ENCODE measurements around the gene GPR137. TPM values are rescaled to one million over a fixed set of nuclear protein-coding genes. Genes with fewer than 3 reads are reported as not detected.

Gene GPR137
- polyA plus RNA-seq, 4 donors = 16.5 to 27.9 (median 18.9) TPM

GRCh38 chr11:64291752-64292459 is 6.3 kb downstream of the GPR137 start:
- FAIRE-seq (no peak), DNase-seq (no peak)
- Histone ChIP-seq H3K36me3 (ENCODE audit: control insufficient read depth in 3 of 3, insufficient read depth in 2 of 3, low read depth in 1 of 3, low read length in 3 of 3) (peaks cover 0 to 16% (median 0%) of the 10 kb centered on the region in 3 donors), H3K9me3 (ENCODE audit: control insufficient read depth in 2 of 2, insufficient read depth in 1 of 2, low read depth in 1 of 2, low read length in 1 of 2) (no peaks in the 10 kb centered on the region), H3K4me1 (ENCODE audit: control insufficient read depth in 3 of 3, insufficient read depth in 2 of 3, low read depth in 1 of 3, low read length in 2 of 3) (peaks cover 0 to 3% (median 0%) of the 10 kb centered on the region in 3 donors), H3K27ac (ENCODE audit: low read depth in 1 of 3, low read length in 2 of 3) (no peak overlapping the region), H3K27me3 (ENCODE audit: control insufficient read depth in 3 of 3, insufficient read depth in 3 of 3, low read length in 3 of 3) (peaks cover 12 to 64% (median 24%) of the 10 kb centered on the region in 3 donors), H3K4me3 (ENCODE audit: low read depth in 1 of 3, low read length in 3 of 3) (peak overlapping the region in 1 of 3 donors; percentile 40)
- WGBS, 3 donors = 1 to 2% (median 1%) methylated on average over 18 to 96 of the region's 96 CpGs

- peaks cover 15 to 71% (median 31%) of the 10 kb centered on the region in 3 donors for H3K27me3 ChIP-seq (ENCODE audit: control insufficient read depth in 3 of 3, insufficient read depth in 3 of 3, low read length in 3 of 3)
- 29 to 36% (median 30%) methylated on average over 28 to 42 of the region's 42 CpGs for WGBS, 3 donors
- peak overlapping the region in 1 of 3 donors; percentile 40 for H3K4me3 ChIP-seq (ENCODE audit: low read depth in 1 of 3, low read length in 3 of 3)
These were observed 7.0 kb downstream of the GPR137 start for GRCh38 chr11:64292460-64293254.

GRCh38 chr11:64294774-64295173 is 9.1 kb downstream of the GPR137 start:
- DNase-seq = no peak
- no peak overlapping the region for H3K4me3 ChIP-seq (ENCODE audit: low read depth in 1 of 3, low read length in 3 of 3)
- no peaks in the 10 kb centered on the region for H3K9me3 ChIP-seq (ENCODE audit: control insufficient read depth in 2 of 2, insufficient read depth in 1 of 2, low read depth in 1 of 2, low read length in 1 of 2)
- 56 to 63% (median 57%) methylated on average over 3 of the region's 3 CpGs for WGBS, 3 donors
- no peak for FAIRE-seq
- peaks cover 0 to 2% (median 0%) of the 10 kb centered on the region in 3 donors for H3K36me3 ChIP-seq (ENCODE audit: control insufficient read depth in 3 of 3, insufficient read depth in 2 of 3, low read depth in 1 of 3, low read length in 3 of 3)
- no peak overlapping the region for H3K27ac ChIP-seq (ENCODE audit: low read depth in 1 of 3, low read length in 2 of 3)
- H3K27me3 ChIP-seq (ENCODE audit: control insufficient read depth in 3 of 3, insufficient read depth in 3 of 3, low read length in 3 of 3) = peaks cover 17 to 92% (median 43%) of the 10 kb centered on the region in 3 donors
- peaks cover 0 to 6% (median 2%) of the 10 kb centered on the region in 3 donors for H3K4me1 ChIP-seq (ENCODE audit: control insufficient read depth in 3 of 3, insufficient read depth in 2 of 3, low read depth in 1 of 3, low read length in 2 of 3)

More at GRCh38 chr11:64292460-64293254, 7.0 kb downstream of the GPR137 start:
- peaks cover 0 to 3% (median 0%) of the 10 kb centered on the region in 3 donors for H3K4me1 ChIP-seq (ENCODE audit: control insufficient read depth in 3 of 3, insufficient read depth in 2 of 3, low read depth in 1 of 3, low read length in 2 of 3)
- DNase-seq = no peak
- FAIRE-seq = no peak
- H3K36me3 ChIP-seq (ENCODE audit: control insufficient read depth in 3 of 3, insufficient read depth in 2 of 3, low read depth in 1 of 3, low read length in 3 of 3) = peaks cover 0 to 13% (median 0%) of the 10 kb centered on the region in 3 donors
- H3K27ac ChIP-seq (ENCODE audit: low read depth in 1 of 3, low read length in 2 of 3) = no peak overlapping the region
- no peaks in the 10 kb centered on the region for H3K9me3 ChIP-seq (ENCODE audit: control insufficient read depth in 2 of 2, insufficient read depth in 1 of 2, low read depth in 1 of 2, low read length in 1 of 2)

- no peaks in the 10 kb centered on the region for H3K9me3 ChIP-seq (ENCODE audit: control insufficient read depth in 2 of 2, insufficient read depth in 1 of 2, low read depth in 1 of 2, low read length in 1 of 2)
- H3K36me3 ChIP-seq (ENCODE audit: control insufficient read depth in 3 of 3, insufficient read depth in 2 of 3, low read depth in 1 of 3, low read length in 3 of 3) = no peaks in the 10 kb centered on the region
- FAIRE-seq (no peak), DNase-seq (no peak)
- no peak overlapping the region for H3K27ac ChIP-seq (ENCODE audit: low read depth in 1 of 3, low read length in 2 of 3)
- WGBS, 3 donors = 82 to 83% (median 82%) methylated on average over 4 of the region's 4 CpGs
- H3K4me1 ChIP-seq (ENCODE audit: control insufficient read depth in 3 of 3, insufficient read depth in 2 of 3, low read depth in 1 of 3, low read length in 2 of 3) = peaks cover 0 to 16% (median 4%) of the 10 kb centered on the region in 3 donors
- H3K27me3 ChIP-seq (ENCODE audit: control insufficient read depth in 3 of 3, insufficient read depth in 3 of 3, low read length in 3 of 3) = peaks cover 17 to 93% (median 44%) of the 10 kb centered on the region in 3 donors
- no peak overlapping the region for H3K4me3 ChIP-seq (ENCODE audit: low read depth in 1 of 3, low read length in 3 of 3)
These were observed 10.1 kb downstream of the GPR137 start for GRCh38 chr11:64295760-64296159.

GRCh38 chr11:64296236-64296635 is 10.6 kb downstream of the GPR137 start:
- Histone ChIP-seq H3K4me1 (ENCODE audit: control insufficient read depth in 3 of 3, insufficient read depth in 2 of 3, low read depth in 1 of 3, low read length in 2 of 3) (peaks cover 0 to 16% (median 4%) of the 10 kb centered on the region in 3 donors), H3K27ac (ENCODE audit: low read depth in 1 of 3, low read length in 2 of 3) (no peak overlapping the region), H3K4me3 (ENCODE audit: low read depth in 1 of 3, low read length in 3 of 3) (no peak overlapping the region), H3K9me3 (ENCODE audit: control insufficient read depth in 2 of 2, insufficient read depth in 1 of 2, low read depth in 1 of 2, low read length in 1 of 2) (no peaks in the 10 kb centered on the region), H3K36me3 (ENCODE audit: control insufficient read depth in 3 of 3, insufficient read depth in 2 of 3, low read depth in 1 of 3, low read length in 3 of 3) (no peaks in the 10 kb centered on the region), H3K27me3 (ENCODE audit: control insufficient read depth in 3 of 3, insufficient read depth in 3 of 3, low read length in 3 of 3) (peaks cover 17 to 93% (median 40%) of the 10 kb centered on the region in 3 donors)
- DNase-seq (no peak), FAIRE-seq (no peak)
- WGBS, 3 donors = 25 to 40% (median 36%) methylated on average over 1 of the region's 1 CpG

GRCh38 chr11:64296830-64297698 is 11.4 kb downstream of the GPR137 start:
- DNase-seq (no peak), FAIRE-seq (no peak)
- 7 to 12% (median 8%) methylated on average over 33 to 34 of the region's 34 CpGs for WGBS, 3 donors
- no peaks in the 10 kb centered on the region for H3K9me3 ChIP-seq (ENCODE audit: control insufficient read depth in 2 of 2, insufficient read depth in 1 of 2, low read depth in 1 of 2, low read length in 1 of 2)
- peaks cover 13 to 99% (median 39%) of the 10 kb centered on the region in 3 donors for H3K27me3 ChIP-seq (ENCODE audit: control insufficient read depth in 3 of 3, insufficient read depth in 3 of 3, low read length in 3 of 3)
- H3K4me1 ChIP-seq (ENCODE audit: control insufficient read depth in 3 of 3, insufficient read depth in 2 of 3, low read depth in 1 of 3, low read length in 2 of 3) = peaks cover 0 to 14% (median 4%) of the 10 kb centered on the region in 3 donors
- H3K4me3 ChIP-seq (ENCODE audit: low read depth in 1 of 3, low read length in 3 of 3) = no peak overlapping the region
- H3K36me3 ChIP-seq (ENCODE audit: control insufficient read depth in 3 of 3, insufficient read depth in 2 of 3, low read depth in 1 of 3, low read length in 3 of 3) = no peaks in the 10 kb centered on the region
- H3K27ac ChIP-seq (ENCODE audit: low read depth in 1 of 3, low read length in 2 of 3) = no peak overlapping the region

GRCh38 chr11:64297699-64298358 is 12.2 kb downstream of the GPR137 start:
- no peaks in the 10 kb centered on the region for H3K36me3 ChIP-seq (ENCODE audit: control insufficient read depth in 3 of 3, insufficient read depth in 2 of 3, low read depth in 1 of 3, low read length in 3 of 3)
- no peak for FAIRE-seq
- WGBS, 3 donors = 11 to 36% (median 36%) methylated on average over 18 of the region's 18 CpGs
- no peak for DNase-seq
- no peak overlapping the region for H3K4me3 ChIP-seq (ENCODE audit: low read depth in 1 of 3, low read length in 3 of 3)
- peaks cover 0 to 14% (median 4%) of the 10 kb centered on the region in 3 donors for H3K4me1 ChIP-seq (ENCODE audit: control insufficient read depth in 3 of 3, insufficient read depth in 2 of 3, low read depth in 1 of 3, low read length in 2 of 3)
- H3K27me3 ChIP-seq (ENCODE audit: control insufficient read depth in 3 of 3, insufficient read depth in 3 of 3, low read length in 3 of 3) = peaks cover 9 to 93% (median 39%) of the 10 kb centered on the region in 3 donors
- no peak overlapping the region for H3K27ac ChIP-seq (ENCODE audit: low read depth in 1 of 3, low read length in 2 of 3)
- no peaks in the 10 kb centered on the region for H3K9me3 ChIP-seq (ENCODE audit: control insufficient read depth in 2 of 2, insufficient read depth in 1 of 2, low read depth in 1 of 2, low read length in 1 of 2)

All from small intestine (tissue), 7 donors.